ENCODE results near the gene F2R.
"Not testable (repeated sequence)": the region's sequence is repeated elsewhere in the genome, so short reads cannot be mapped to it uniquely, and the experiment has no call there.

Gene F2R

GRCh38 chr5:76715736-76716455 is at the start of gene F2R:
TSS of gene F2R (plus strand) at chr5:76716126. CDS start at chr5:76716308, 182 bp downstream.
- peak; percentile 3 for DNase-seq

- DNase-seq: no peak
Observed at GRCh38 chr5:76667495-76667894, 48.4 kb upstream of the F2R start.

GRCh38 chr5:76669245-76669644 is 46.7 kb upstream of the F2R start:
- no peak for DNase-seq

- no peak for DNase-seq
Observed at GRCh38 chr5:76670508-76670907, 45.4 kb upstream of the F2R start.

- no peak for DNase-seq
Observed at GRCh38 chr5:76672242-76672641, 43.7 kb upstream of the F2R start.

GRCh38 chr5:76673125-76673524 is 42.8 kb upstream of the F2R start:
- DNase-seq: no peak

- no peak for DNase-seq
Observed at GRCh38 chr5:76674330-76675066, 41.4 kb upstream of the F2R start.

- DNase-seq: no peak
Observed at GRCh38 chr5:76675364-76675763, 40.6 kb upstream of the F2R start.

GRCh38 chr5:76677849-76678472 is 38.0 kb upstream of the F2R start:
- no peak for DNase-seq

- DNase-seq: no peak
Observed at GRCh38 chr5:76679231-76679630, 36.7 kb upstream of the F2R start.

GRCh38 chr5:76680826-76681225 is 35.1 kb upstream of the F2R start:
- not testable (repeated sequence) for DNase-seq

- no peak for DNase-seq
Observed at GRCh38 chr5:76681287-76681686, 34.6 kb upstream of the F2R start.

GRCh38 chr5:76682387-76682786 is 33.5 kb upstream of the F2R start:
- DNase-seq: no peak

GRCh38 chr5:76683816-76684731 is 31.9 kb upstream of the F2R start:
- no peak for DNase-seq

GRCh38 chr5:76684756-76685519 is 31.0 kb upstream of the F2R start:
- DNase-seq: no peak

- no peak for DNase-seq
Observed at GRCh38 chr5:76685704-76686103, 30.2 kb upstream of the F2R start.

GRCh38 chr5:76688212-76688611 is 27.7 kb upstream of the F2R start:
- no peak for DNase-seq

- DNase-seq: no peak
Observed at GRCh38 chr5:76688836-76689235, 27.1 kb upstream of the F2R start.

- DNase-seq: no peak
Observed at GRCh38 chr5:76689321-76690036, 26.4 kb upstream of the F2R start.

GRCh38 chr5:76690037-76690679 is 25.8 kb upstream of the F2R start:
- no peak for DNase-seq

Measured in midbrain (tissue), 1 donor.